ENCODE measurements around the gene WNT7A.

WNT7A gene

DNA sequence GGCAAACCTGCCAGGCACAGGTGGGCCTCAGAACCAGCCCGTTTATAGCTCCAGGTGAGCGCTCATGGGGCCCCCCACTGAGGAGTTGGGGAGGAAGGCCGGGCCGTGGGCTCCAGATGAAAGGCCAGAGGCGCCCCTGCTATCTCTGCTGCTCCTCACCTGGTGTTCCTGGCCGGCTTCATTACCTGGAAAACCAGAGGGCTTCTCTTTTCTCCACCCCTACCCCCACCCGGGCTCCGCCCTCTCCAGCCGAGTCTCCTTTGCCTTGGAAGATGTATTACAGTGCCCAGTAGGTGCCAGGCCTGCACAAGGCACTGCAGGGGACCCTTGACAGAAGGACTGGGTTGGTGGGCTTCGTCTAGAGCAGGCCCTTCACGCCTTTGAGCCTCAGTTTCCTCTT lies 111.4 kb downstream of the WNT7A start:
- DNase-seq (ENCODE audit: low read depth): no peak

- no peak for DNase-seq (ENCODE audit: low read depth)
These were observed 112.0 kb downstream of the WNT7A start for GRCh38 chr3:13767896-13768295.

GRCh38 chr3:13767030-13767429 lies 112.8 kb downstream of the WNT7A start:
- DNase-seq (ENCODE audit: low read depth): no peak

Measured in activated T-cell treated with anti-CD3 and anti-CD28 coated beads for 48 hours (primary cell).